Osteoblast (primary cell): ENCODE results near the gene PPP1R3G. TPM values are rescaled to one million over a fixed set of nuclear protein-coding genes. Genes with fewer than 3 reads are reported as not detected.

ENCODE experiments used
- DNase-seq: peaks from one replicate; pipeline ENCODE4 v3.0.0; 2011; ENCODE audit warnings: low spot score, mixed read lengths; ENCODE audit not compliant: insufficient read length; ENCODE audit errors: missing footprints
- H2AFZ ChIP-seq: 2 replicates; pipeline ENCODE4 v1.6.0; 2011; ENCODE audit warnings: mild to moderate bottlenecking, low read length
- H3K27ac ChIP-seq: 2 replicates; pipeline ENCODE4 v1.5.1; 2011; ENCODE audit warnings: mild to moderate bottlenecking, low read depth, low read length, moderate library complexity
- H3K27me3 ChIP-seq: 2 replicates; pipeline ENCODE4 v1.6.0; 2012; ENCODE audit warnings: mild to moderate bottlenecking, control low read depth, inconsistent platforms, low read length, moderate library complexity; ENCODE audit not compliant: insufficient read depth
- H3K36me3 ChIP-seq: 2 replicates; pipeline ENCODE4 v1.5.1; 2011; ENCODE audit warnings: mild to moderate bottlenecking, low read length, control low read depth, moderate library complexity; ENCODE audit not compliant: insufficient read depth
- H3K4me1 ChIP-seq: 2 replicates; pipeline ENCODE4 v1.5.1; 2011; ENCODE audit warnings: mild to moderate bottlenecking, low read length, control low read depth, moderate library complexity; ENCODE audit not compliant: insufficient read depth
- H3K4me2 ChIP-seq: 2 replicates; pipeline ENCODE4 v1.6.0; 2011; ENCODE audit warnings: mild to moderate bottlenecking, low read length; ENCODE audit not compliant: insufficient read depth
- H3K4me3 ChIP-seq: fragments of 200-600 bp; sonication (generic); 3 replicates; pipeline ENCODE4 v1.5.1; 2012; ENCODE audit warnings: mild to moderate bottlenecking, low read length, inconsistent platforms; ENCODE audit not compliant: insufficient read depth
- H3K79me2 ChIP-seq: 2 replicates; pipeline ENCODE4 v1.6.0; 2012; ENCODE audit warnings: mild to moderate bottlenecking, low read length, control low read depth, inconsistent platforms; ENCODE audit not compliant: insufficient read depth
- H3K9me3 ChIP-seq: 2 replicates; pipeline ENCODE4 v1.5.1; 2011; ENCODE audit warnings: low read depth, low read length, control low read depth
- H4K20me1 ChIP-seq: 2 replicates; pipeline ENCODE4 v1.6.0; 2012; ENCODE audit warnings: mild to moderate bottlenecking, low read length, control low read depth; ENCODE audit not compliant: insufficient read depth
- CTCF ChIP-seq: IDR thresholded peaks from 2 replicates; pipeline ENCODE4 v1.5.1; 2011; ENCODE audit warnings: mild to moderate bottlenecking, low read depth, low read length, moderate library complexity; ENCODE audit errors: extremely low read depth
- total RNA-seq: library from RNA; depleted of rRNA; stranded (reverse); fragments of >200 nt; gene quantifications from 2 replicates; pipeline ENCODE4 v1.2.3, GENCODE V29; 2012

PPP1R3G gene
- total RNA-seq, 1 donor, result 3.3 TPM

GRCh38 chr6:5135788-5136376, 50.7 kb downstream of the PPP1R3G start:
- H3K79me2 ChIP-seq, result no peaks in the 10 kb centered on the region
- H3K4me3 ChIP-seq, result no peak overlapping the region
- H3K9me3 ChIP-seq, result no peaks in the 10 kb centered on the region
- H3K36me3 ChIP-seq, result no peaks in the 10 kb centered on the region
- DNase-seq, result no peak
- no peak overlapping the region for H3K4me2 ChIP-seq
- peaks cover 9% of the 10 kb centered on the region for H3K4me1 ChIP-seq
- H4K20me1 ChIP-seq, result no peaks in the 10 kb centered on the region
- TF ChIP-seq CTCF, result peak; percentile 66
- H3K27me3 ChIP-seq, result no peaks in the 10 kb centered on the region
- no peak overlapping the region for H3K27ac ChIP-seq
- no peak overlapping the region for H2AFZ ChIP-seq

- no peak for TF ChIP-seq CTCF
Measured at GRCh38 chr6:5136851-5137250, 51.7 kb downstream of the PPP1R3G start.

More at GRCh38 chr6:5136851-5137250, 51.7 kb downstream of the PPP1R3G start:
- Histone ChIP-seq H2AFZ (no peak overlapping the region), H3K27ac (no peak overlapping the region), H3K27me3 (no peaks in the 10 kb centered on the region), H3K4me3 (no peak overlapping the region), H4K20me1 (no peaks in the 10 kb centered on the region), H3K4me2 (no peak overlapping the region), H3K79me2 (no peaks in the 10 kb centered on the region), H3K4me1 (peaks cover 9% of the 10 kb centered on the region), H3K9me3 (no peaks in the 10 kb centered on the region), H3K36me3 (no peaks in the 10 kb centered on the region)
- DNase-seq, result no peak

Other genes starting within 250 kb of the PPP1R3G start
- gene RPP40, start 81.3 kb upstream of the PPP1R3G start, total RNA-seq, result 8.0 and 8.3 TPM in 2 replicates
- 7.4 and 16.6 TPM in 2 replicates for gene LYRM4, start 175.6 kb downstream of the PPP1R3G start, total RNA-seq
- 25.9 and 29.7 TPM in 2 replicates for gene FARS2, start 176.2 kb downstream of the PPP1R3G start, total RNA-seq